NCI-H2196 treated with DMSO at 0.1 percent for 48 hours (cell line): Measurements from ENCODE around the gene DPY19L2.
"Not testable (repeated sequence)": the region's sequence is repeated elsewhere in the genome, so short reads cannot be mapped to it uniquely, and the experiment has no call there.

Experiments
- DNase-seq: peaks from one replicate; lab custom pipeline; 2025; ENCODE audit not compliant: unreplicated experiment; lab: John Stamatoyannopoulos, UW

DPY19L2 gene

GRCh38 chr12:63537838-63538237 is 130.5 kb downstream of the DPY19L2 start:
- not testable (repeated sequence) for DNase-seq

- not testable (repeated sequence) for DNase-seq
Observed at GRCh38 chr12:63529641-63530040, 138.7 kb downstream of the DPY19L2 start.

GRCh38 chr12:63525831-63526230 is 142.5 kb downstream of the DPY19L2 start:
- no peak for DNase-seq

- no peak for DNase-seq
Observed at GRCh38 chr12:63521706-63522105, 146.6 kb downstream of the DPY19L2 start.
